ENCODE data around the gene LIN54.

LIN54 gene

GRCh38 chr4:82900066-82900410, 110.6 kb downstream of the LIN54 start:
- DNase-seq (ENCODE audit: insufficient read length, low spot score) (no peak), FAIRE-seq (no peak)
- no peak for TF ChIP-seq POLR2A (IDR thresholded peaks at IDR 0.05; ENCODE audit: low read depth, low read length)

GRCh38 chr4:82899374-82900065, 111.1 kb downstream of the LIN54 start:
- FAIRE-seq (no peak), DNase-seq (ENCODE audit: insufficient read length, low spot score) (no peak)
- TF ChIP-seq POLR2A (IDR thresholded peaks at IDR 0.05; ENCODE audit: low read depth, low read length) = no peak

GRCh38 chr4:82898322-82899243, 112.0 kb downstream of the LIN54 start:
- TF ChIP-seq POLR2A (IDR thresholded peaks at IDR 0.05; ENCODE audit: low read depth, low read length) = no peak
- no peak for DNase-seq (ENCODE audit: insufficient read length, low spot score)
- FAIRE-seq = no peak

GRCh38 chr4:82896755-82897154, 113.9 kb downstream of the LIN54 start:
- FAIRE-seq (no peak), DNase-seq (ENCODE audit: insufficient read length, low spot score) (no peak)
- no peak for TF ChIP-seq POLR2A (IDR thresholded peaks at IDR 0.05; ENCODE audit: low read depth, low read length)

- no peak for TF ChIP-seq POLR2A (IDR thresholded peaks at IDR 0.05; ENCODE audit: low read depth, low read length)
- FAIRE-seq (no peak), DNase-seq (ENCODE audit: insufficient read length, low spot score) (no peak)
Measured at GRCh38 chr4:82893942-82894341, 116.7 kb downstream of the LIN54 start.

GRCh38 chr4:82892467-82892802, 118.2 kb downstream of the LIN54 start:
- FAIRE-seq (no peak), DNase-seq (ENCODE audit: insufficient read length, low spot score) (no peak)
- TF ChIP-seq POLR2A (IDR thresholded peaks at IDR 0.05; ENCODE audit: low read depth, low read length) = no peak

GRCh38 chr4:82891707-82892466, 118.7 kb downstream of the LIN54 start:
- no peak for TF ChIP-seq POLR2A (IDR thresholded peaks at IDR 0.05; ENCODE audit: low read depth, low read length)
- FAIRE-seq = peak; percentile 61
- DNase-seq (ENCODE audit: insufficient read length, low spot score) = no peak

- FAIRE-seq = peak; percentile 89
- peak; percentile 87 for TF ChIP-seq POLR2A (IDR thresholded peaks at IDR 0.05; ENCODE audit: low read depth, low read length)
- peak; percentile 54 for DNase-seq (ENCODE audit: insufficient read length, low spot score)
Measured at GRCh38 chr4:82890901-82891706, 119.5 kb downstream of the LIN54 start, which contains the start of gene SEC31A. SEC31A (minus strand) TSS chr4:82891153; CDS start chr4:82881936, 9,217 bp downstream.

GRCh38 chr4:82890528-82890900, 120.1 kb downstream of the LIN54 start:
- no peak for TF ChIP-seq POLR2A (IDR thresholded peaks at IDR 0.05; ENCODE audit: low read depth, low read length)
- FAIRE-seq (no peak), DNase-seq (ENCODE audit: insufficient read length, low spot score) (no peak)

GRCh38 chr4:82889287-82889686, 121.3 kb downstream of the LIN54 start:
- no peak for DNase-seq (ENCODE audit: insufficient read length, low spot score)
- FAIRE-seq = no peak
- TF ChIP-seq POLR2A (IDR thresholded peaks at IDR 0.05; ENCODE audit: low read depth, low read length) = no peak

- DNase-seq (ENCODE audit: insufficient read length, low spot score) (no peak), FAIRE-seq (no peak)
- no peak for TF ChIP-seq POLR2A (IDR thresholded peaks at IDR 0.05; ENCODE audit: low read depth, low read length)
Measured at GRCh38 chr4:82886147-82886942, 124.3 kb downstream of the LIN54 start.

- FAIRE-seq (no peak), DNase-seq (ENCODE audit: insufficient read length, low spot score) (no peak)
- TF ChIP-seq POLR2A (IDR thresholded peaks at IDR 0.05; ENCODE audit: low read depth, low read length) = no peak
Measured at GRCh38 chr4:82885410-82885809, 125.2 kb downstream of the LIN54 start.

Data from H54 (cell line).